ENCODE measurements around the gene KCNMB4. TPM values are rescaled to one million over a fixed set of nuclear protein-coding genes. Genes with fewer than 3 reads are reported as not detected.

Gene KCNMB4
- total RNA-seq, 4 donors from 2014 or later, result 0.65 to 2.8 (median 1.1) TPM

DNA sequence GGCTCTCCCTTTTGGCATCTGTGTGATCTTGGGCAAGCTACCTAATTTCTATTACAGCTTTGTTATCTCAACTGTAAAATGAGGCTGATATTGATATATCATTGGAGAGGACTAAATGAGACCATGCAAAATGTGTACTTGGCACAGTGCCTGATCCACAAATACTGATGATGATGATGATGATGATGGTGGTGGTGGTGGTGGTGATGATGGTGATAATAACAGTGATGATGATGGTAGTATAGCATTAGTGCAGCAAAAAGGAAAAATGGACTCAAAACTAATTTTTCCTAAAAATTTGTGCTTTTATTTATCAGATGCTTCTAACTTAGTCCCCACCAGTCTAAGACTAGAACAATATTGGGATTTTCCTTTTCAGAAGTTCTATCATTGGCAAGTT is 70.7 kb downstream of the KCNMB4 start:
- no peak for TF ChIP-seq CTCF (IDR thresholded peaks at IDR 0.05; ENCODE audit: low read depth)

- no peak for TF ChIP-seq CTCF (IDR thresholded peaks at IDR 0.05; ENCODE audit: low read depth)
These were observed 77.1 kb downstream of the KCNMB4 start for GRCh38 chr12:70443062-70443673.

GRCh38 chr12:70444903-70445302 is 78.8 kb downstream of the KCNMB4 start:
- no peak for TF ChIP-seq CTCF (IDR thresholded peaks at IDR 0.05; ENCODE audit: low read depth)

DNA sequence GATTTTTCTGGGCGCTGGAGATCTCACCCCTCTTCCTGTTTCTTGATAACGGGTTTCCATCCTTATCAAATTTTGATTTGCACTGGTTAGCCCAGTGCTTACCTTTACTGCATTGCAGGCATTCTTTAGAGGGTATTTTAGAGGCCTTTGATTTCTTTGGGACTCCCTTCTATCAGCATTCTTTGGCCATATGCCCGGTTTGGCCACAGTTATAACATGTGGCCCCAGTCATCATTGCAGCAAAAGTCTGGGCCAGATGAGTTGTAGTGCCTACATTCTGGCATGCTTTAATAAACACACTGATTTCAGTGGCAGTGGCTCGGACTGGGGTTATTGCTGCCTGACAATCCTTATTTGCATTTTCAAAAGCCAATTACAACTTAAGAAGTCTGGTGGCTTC is 82.3 kb downstream of the KCNMB4 start:
- TF ChIP-seq CTCF (IDR thresholded peaks at IDR 0.05; ENCODE audit: low read depth), result no peak

GRCh38 chr12:70449074-70449752 is 83.1 kb downstream of the KCNMB4 start:
- TF ChIP-seq CTCF (IDR thresholded peaks at IDR 0.05; ENCODE audit: low read depth), result no peak

DNA sequence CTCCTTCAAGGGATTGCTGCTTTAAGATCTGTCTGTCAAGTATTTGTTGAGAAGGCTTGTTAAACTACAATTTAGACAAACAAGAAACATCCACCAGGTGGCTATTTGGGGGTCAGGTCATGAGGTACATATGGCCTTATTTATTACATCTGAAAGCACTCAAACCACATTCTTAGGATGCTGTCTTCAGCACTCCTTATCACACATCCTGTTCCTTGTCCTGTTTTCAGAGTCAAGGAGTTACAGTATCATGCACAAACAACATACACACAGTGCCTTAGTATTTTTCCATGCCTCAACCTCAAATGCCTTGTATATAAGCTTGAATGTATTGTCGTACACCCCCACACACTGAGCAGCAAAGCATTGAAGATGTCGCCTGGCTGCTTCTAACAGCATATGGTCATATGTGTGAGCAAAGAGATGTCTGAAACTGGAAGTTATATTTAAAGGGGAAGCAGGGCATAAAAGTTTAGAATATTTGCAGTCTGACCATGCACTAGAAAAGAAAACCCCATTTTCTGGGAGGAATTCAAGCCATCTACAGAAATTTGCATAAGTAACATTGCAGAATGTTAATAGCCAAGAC is 83.8 kb downstream of the KCNMB4 start:
- no peak for TF ChIP-seq CTCF (IDR thresholded peaks at IDR 0.05; ENCODE audit: low read depth)

DNA sequence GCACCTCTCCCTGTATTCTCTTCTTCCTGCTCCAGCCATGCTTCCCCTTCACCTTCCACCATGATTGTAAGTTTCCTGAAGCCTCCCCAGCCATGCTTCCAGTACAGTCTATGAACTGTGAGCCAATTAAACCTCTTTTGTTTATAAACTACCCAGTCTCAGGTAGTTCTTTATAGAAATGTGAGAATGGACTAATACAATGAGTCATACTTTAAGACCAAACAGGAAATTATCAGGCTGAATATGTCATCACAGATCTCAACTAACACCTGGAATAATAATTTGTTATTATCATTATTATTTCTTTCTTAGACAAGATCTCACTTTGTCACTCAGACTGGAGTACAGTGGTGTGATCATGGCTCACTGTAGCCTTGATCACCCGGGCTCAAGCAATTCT is 85.4 kb downstream of the KCNMB4 start:
- TF ChIP-seq CTCF (IDR thresholded peaks at IDR 0.05; ENCODE audit: low read depth), result no peak

Measured in subcutaneous adipose tissue (tissue), 4 donors.